GM23248 (cell line): ENCODE measurements around the gene MT1G. TPM values are rescaled to one million over a fixed set of nuclear protein-coding genes. Genes with fewer than 3 reads are reported as not detected.
"Not testable (repeated sequence)": the region's sequence is repeated elsewhere in the genome, so short reads cannot be mapped to it uniquely, and the experiment has no call there.

Source experiments
- DNase-seq: peaks from one replicate; pipeline ENCODE4 v3.0.0-alpha.2; 2015
- H2AFZ ChIP-seq: fragments of 200-600 bp; sonication (generic); 2 replicates; pipeline ENCODE4 v1.6.1; 2016; ENCODE audit warnings: antibody characterized with exemption
- H3F3A ChIP-seq: fragments of 200-600 bp; sonication (generic); 2 replicates; pipeline ENCODE4 v1.6.1; 2016; ENCODE audit warnings: mild to moderate bottlenecking, antibody characterized with exemption, mixed run types; ENCODE audit not compliant: insufficient read depth
- H3K27ac ChIP-seq: fragments of 200-600 bp; sonication (generic); 2 replicates; pipeline ENCODE4 v1.5.1; 2016; ENCODE audit warnings: mild to moderate bottlenecking
- H3K27me3 ChIP-seq: fragments of 200-600 bp; sonication (generic); replicated peaks from 2 replicates; pipeline ENCODE4 v1.6.1; 2016; ENCODE audit warnings: mild to moderate bottlenecking; ENCODE audit not compliant: insufficient read depth
- H3K36me3 ChIP-seq: fragments of 200-600 bp; sonication (generic); 2 replicates; pipeline ENCODE4 v1.6.1; 2016; ENCODE audit warnings: low read depth, mild to moderate bottlenecking
- H3K4me1 ChIP-seq: fragments of 200-600 bp; sonication (generic); 2 replicates; pipeline ENCODE4 v1.6.1; 2016; ENCODE audit warnings: mild to moderate bottlenecking; ENCODE audit not compliant: insufficient read depth
- H3K4me2 ChIP-seq: fragments of 200-600 bp; sonication (generic); one replicate; pipeline ENCODE4 v1.6.1; 2016; ENCODE audit warnings: mild to moderate bottlenecking; ENCODE audit not compliant: unreplicated experiment
- H3K4me3 ChIP-seq: fragments of 200-600 bp; sonication (generic); 2 replicates; pipeline ENCODE4 v1.5.1; 2016; ENCODE audit warnings: mild to moderate bottlenecking
- H3K79me2 ChIP-seq: fragments of 200-600 bp; sonication (generic); 2 replicates; pipeline ENCODE4 v1.6.1; 2016; ENCODE audit warnings: mild to moderate bottlenecking; ENCODE audit not compliant: insufficient read depth
- H3K9ac ChIP-seq: fragments of 200-600 bp; sonication (generic); 2 replicates; pipeline ENCODE4 v1.6.1; 2016; ENCODE audit warnings: mild to moderate bottlenecking
- H3K9me2 ChIP-seq: fragments of 200-600 bp; sonication (generic); 2 replicates; pipeline ENCODE4 v1.6.1; 2016; ENCODE audit warnings: mixed run types, mild to moderate bottlenecking, moderate library complexity; ENCODE audit not compliant: insufficient read depth
- H3K9me3 ChIP-seq: fragments of 200-600 bp; sonication (generic); one replicate; pipeline ENCODE4 v1.6.1; 2017; ENCODE audit warnings: low read depth
- H4K20me1 ChIP-seq: fragments of 200-600 bp; sonication (generic); 2 replicates; pipeline ENCODE4 v1.6.0; 2016; ENCODE audit not compliant: insufficient read depth
- EZH2 ChIP-seq: fragments of 200-600 bp; sonication (generic); IDR thresholded peaks from 2 replicates; pipeline ENCODE4 v1.6.1; 2018; ENCODE audit warnings: antibody characterized with exemption, mild to moderate bottlenecking; ENCODE audit not compliant: insufficient read depth, poor library complexity, severe bottlenecking
- EZH2phosphoT487 ChIP-seq: fragments of 200-600 bp; sonication (generic); IDR thresholded peaks from 2 replicates; pipeline ENCODE4 v1.6.1; 2018; ENCODE audit warnings: antibody characterized with exemption, moderate library complexity, mild to moderate bottlenecking, low read depth; ENCODE audit not compliant: insufficient read depth
- WGBS, 2 experiments: methylation state at CpG; one replicate each; pipeline ENCODE4 v1.1.6; 2015 to 2017; ENCODE audit warnings: low lambda C conversion rate in 2 of 2, low coverage in 1 of 2; ENCODE audit errors: missing lambda C conversion rate in 2 of 2; 5-methylcytosine and 5-hydroxymethylcytosine counted together
- in situ Hi-C: fragments of 300-500 bp; cut with MboI; formaldehyde crosslinking; loops from 2 replicates; pipeline ENCODE4 v1.15.0; 2020
- polyA plus RNA-seq: library from polyadenylated mRNA; unstranded; fragments of >200 nt; fragmentation: Nextera tagmentation; extraction: Ambion mirVana; gene quantifications from 2 replicates; pipeline ENCODE4 v1.2.1, GENCODE V29; 2016
- total RNA-seq: library from RNA; depleted of rRNA; stranded (reverse); fragments of >200 nt; shearing (Covaris generic); gene quantifications from 2 replicates; pipeline ENCODE4 v1.2.3, GENCODE V29; 2014; rRNA removed

MT1G gene
- total RNA-seq = not detected in 2 replicates
- 3.3 and 4.4 TPM in 2 replicates for polyA plus RNA-seq

DNA sequence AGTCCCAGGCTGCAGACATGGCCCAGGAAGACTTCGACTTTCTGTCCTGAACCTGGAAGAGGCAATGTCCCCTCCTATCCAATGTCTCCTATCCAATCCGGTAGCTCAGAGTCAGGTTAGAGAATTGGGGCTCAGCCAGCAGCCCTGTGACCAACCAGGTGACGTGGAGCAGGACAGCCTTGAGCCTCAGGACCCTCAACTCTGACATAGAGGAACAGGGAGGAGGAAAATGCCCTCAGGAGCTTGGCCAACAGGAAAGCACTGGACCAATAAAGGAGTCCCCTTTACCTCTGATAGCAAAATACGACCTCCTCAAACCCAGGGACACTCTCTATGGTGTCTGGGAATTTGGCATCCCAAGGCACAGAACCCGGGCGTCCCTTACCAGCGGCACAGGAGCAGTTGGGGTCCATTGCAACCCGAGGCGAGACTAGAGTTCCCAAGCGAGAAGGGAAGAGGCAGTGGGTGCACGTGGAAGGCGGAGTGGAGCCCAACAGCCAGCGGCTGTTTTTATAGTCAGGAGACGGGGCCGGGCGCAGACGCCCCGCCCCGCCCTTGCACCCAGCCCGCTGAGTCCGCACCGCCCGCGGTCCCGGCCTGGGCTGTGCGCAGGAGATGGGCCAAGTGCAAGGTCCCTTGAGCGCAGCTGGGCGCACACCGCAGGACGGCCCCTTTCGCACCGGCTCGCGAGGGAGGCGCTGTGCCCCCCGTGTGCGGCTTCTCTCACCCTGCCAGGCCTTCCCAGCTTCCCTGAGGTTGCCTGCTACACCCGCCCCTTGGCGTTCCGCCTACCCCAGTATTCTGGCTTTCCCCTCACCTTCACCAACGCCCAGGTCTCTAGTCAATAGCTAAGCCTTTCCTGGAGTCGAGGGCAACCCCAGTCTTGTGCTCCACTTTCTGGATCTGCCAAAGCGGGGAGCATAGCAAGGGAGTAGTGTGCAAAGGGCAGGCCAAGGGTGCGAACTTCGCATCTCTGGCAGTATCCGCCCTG is at the start of gene MT1G:
TSS of gene MT1G (minus strand) at position 485 of the 991 bp plus-strand sequence. CDS start at position 413, 72 bp downstream.
- Histone ChIP-seq H3K9ac (no peak within 1 kb of the TSS), H3K27ac (no peak within 1 kb of the TSS), H3K27me3 (peaks cover 30% of the 10 kb centered on the region), H4K20me1 (no peaks in the 10 kb centered on the region), H3K79me2 (no peaks in the 10 kb centered on the region), H3K4me3 (no peak within 1 kb of the TSS), H3K4me1 (no peaks in the 10 kb centered on the region), H2AFZ (no peak within 1 kb of the TSS), H3K9me2 (no peaks in the 10 kb centered on the region), H3F3A (no peaks in the 10 kb centered on the region), H3K36me3 (no peaks in the 10 kb centered on the region), H3K9me3 (no peaks in the 10 kb centered on the region), H3K4me2 (peak within 1 kb of the TSS; percentile 36)
- DNase-seq = peak; percentile 54
- no peak for TF ChIP-seq EZH2
- no peak for TF ChIP-seq EZH2phosphoT487
- 32 to 39% methylated on average over 33 to 37 of the region's 46 CpGs for WGBS, 2 experiments
- in situ Hi-C loops = no loop called here

DNA sequence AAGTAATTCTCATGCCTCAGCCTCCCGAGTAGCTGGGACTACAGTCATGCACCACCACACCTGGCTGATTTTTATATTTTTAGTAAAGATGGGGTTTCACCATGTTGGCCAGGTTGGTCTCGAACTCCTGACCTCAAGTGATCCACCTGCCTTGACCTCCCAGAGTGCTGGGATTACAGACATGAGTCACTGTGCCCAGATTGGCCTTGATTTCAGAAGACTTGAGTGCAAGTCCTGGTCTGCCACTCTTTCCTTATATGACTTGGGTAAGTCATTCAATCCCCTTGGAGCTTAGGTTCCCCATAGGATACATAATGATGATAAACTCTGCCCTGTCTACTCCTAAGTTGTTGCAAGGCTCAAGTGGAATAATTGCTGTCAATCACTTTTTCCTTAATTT is 49.7 kb upstream of the MT1G start:
- in situ Hi-C loops, H4K20me1 ChIP-seq, H3K9me3 ChIP-seq, H3F3A ChIP-seq, H3K9ac ChIP-seq, H3K4me3 ChIP-seq, H3K9me2 ChIP-seq, H3K79me2 ChIP-seq, H3K4me2 ChIP-seq, H3K27me3 ChIP-seq, H3K36me3 ChIP-seq, H3K4me1 ChIP-seq, H3K27ac ChIP-seq, DNase-seq, H2AFZ ChIP-seq: not testable (repeated sequence)
- WGBS, 2 experiments = 89 to 91% methylated on average over 2 of the region's 2 CpGs

DNA sequence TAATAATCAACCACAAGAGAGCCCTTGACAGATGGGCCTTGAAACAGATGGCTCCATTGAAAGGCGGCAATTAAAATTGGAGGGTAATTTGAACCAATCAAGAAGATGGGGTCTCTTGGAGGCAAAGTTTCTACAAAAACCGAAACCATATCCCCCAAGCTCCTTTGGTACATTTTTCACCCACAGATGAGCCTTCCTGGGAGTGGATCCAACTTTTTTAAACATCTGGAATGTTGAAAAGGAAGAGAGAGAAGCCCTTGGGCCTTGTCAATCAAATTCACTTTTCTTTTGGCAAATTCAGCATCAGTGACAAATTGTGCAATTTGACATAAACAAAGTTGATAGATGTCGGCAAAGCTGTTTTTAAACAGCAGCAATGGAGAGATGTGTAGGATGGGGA is 48.9 kb upstream of the MT1G start:
- Histone ChIP-seq H2AFZ (no peak overlapping the region), H3K9me2 (no peaks in the 10 kb centered on the region), H3K4me2 (no peak overlapping the region), H3K9ac (no peak overlapping the region), H3K9me3 (no peaks in the 10 kb centered on the region), H3K4me1 (no peaks in the 10 kb centered on the region), H3K79me2 (no peaks in the 10 kb centered on the region), H3K27ac (no peak overlapping the region), H3K27me3 (no peaks in the 10 kb centered on the region; the same call in 1 of the 2 replicates), H3K36me3 (no peaks in the 10 kb centered on the region), H3K4me3 (no peak overlapping the region), H4K20me1 (no peaks in the 10 kb centered on the region), H3F3A (no peaks in the 10 kb centered on the region)
- DNase-seq = no peak
- in situ Hi-C loops = no loop called here
- 50 to 52% methylated on average over 3 of the region's 3 CpGs for WGBS, 2 experiments
- TF ChIP-seq EZH2phosphoT487 = no peak
- TF ChIP-seq EZH2 = no peak

GRCh38 chr16:56715126-56715525 is 47.3 kb upstream of the MT1G start:
- no peak for DNase-seq
- 77 to 81% methylated on average over 4 of the region's 4 CpGs for WGBS, 2 experiments
- no peaks in the 10 kb centered on the region for H3K4me1 ChIP-seq

More at GRCh38 chr16:56715126-56715525, 47.3 kb upstream of the MT1G start:
- H3K9me2 ChIP-seq = no peaks in the 10 kb centered on the region
- no peaks in the 10 kb centered on the region for H3K9me3 ChIP-seq
- no peaks in the 10 kb centered on the region for H3K36me3 ChIP-seq
- H3K4me3 ChIP-seq = no peak overlapping the region
- TF ChIP-seq EZH2 (no peak), EZH2phosphoT487 (no peak)
- H4K20me1 ChIP-seq = no peaks in the 10 kb centered on the region
- H3K9ac ChIP-seq = no peak overlapping the region
- in situ Hi-C loops = no loop called here
- H3K4me2 ChIP-seq = no peak overlapping the region
- H3K79me2 ChIP-seq = no peaks in the 10 kb centered on the region
- H3K27me3 ChIP-seq = no peaks in the 10 kb centered on the region; the same call in 1 of the 2 replicates
- H3F3A ChIP-seq = no peaks in the 10 kb centered on the region
- H3K27ac ChIP-seq = no peak overlapping the region
- no peak overlapping the region for H2AFZ ChIP-seq
